ENCODE results near the gene SEC14L2. TPM values are rescaled to one million over a fixed set of nuclear protein-coding genes. Genes with fewer than 3 reads are reported as not detected.

SEC14L2 gene
- total RNA-seq, 1 experiment from 2014 or later, result 33.5 TPM

- no peaks in the 10 kb centered on the region for H4K20me1 ChIP-seq (ENCODE audit: insufficient read depth)
- H3K9me2 ChIP-seq (ENCODE audit: insufficient read depth), result no peaks in the 10 kb centered on the region
- no peaks in the 10 kb centered on the region for H3K27me3 ChIP-seq (ENCODE audit: insufficient read depth, low read length)
- intact Hi-C loops (cut with micrococcal nuclease), result no loop called here
- ATAC-seq (no peak), DNase-seq (ENCODE audit: low read depth, low spot score) (no peak)
- no peaks in the 10 kb centered on the region for H3K9me3 ChIP-seq (ENCODE audit: control insufficient read depth in 1 of 2, insufficient read depth in 1 of 2, low read depth in 1 of 2, low read length in 2 of 2)
- no peak overlapping the region for H3K4me3 ChIP-seq (replicated peaks in 1 of 2; ENCODE audit: low read depth in 1 of 2, low read length in 2 of 2)
- H3K9ac ChIP-seq (ENCODE audit: low read length), result no peak overlapping the region
- H3K36me3 ChIP-seq (ENCODE audit: control insufficient read depth in 1 of 2, insufficient read depth in 2 of 2, low read length in 2 of 2), result no peaks in the 10 kb centered on the region
- BruUV-seq (replicated peaks), result no TSS peak
- ChIA-PET RAD21 (ENCODE audit: low non-redundant PET in 1 of 2, low total read pairs in 2 of 2, uncharacterized antibody in 2 of 2, unreplicated experiment in 2 of 2) (no interaction called here), POLR2A (no interaction called here), CTCF (no interaction called here)
- H3K79me2 ChIP-seq (ENCODE audit: insufficient read depth, low read length), result no peaks in the 10 kb centered on the region
- no peaks in the 10 kb centered on the region for H3K4me1 ChIP-seq (ENCODE audit: control insufficient read depth in 1 of 2, insufficient read depth in 2 of 2, low read length in 2 of 2)
- no peak overlapping the region for H3K4me2 ChIP-seq (ENCODE audit: low read length)
- H2AFZ ChIP-seq (ENCODE audit: low read depth, low read length, poor library complexity, severe bottlenecking), result no peak overlapping the region
- H3K27ac ChIP-seq (ENCODE audit: low read depth, low read length), result no peak overlapping the region
- no peak for TF ChIP-seq RAD21 (IDR thresholded peaks at IDR 0.05; ENCODE audit: low read depth)
- no peak for TF ChIP-seq POLR2A (IDR thresholded peaks at IDR 0.05; ENCODE audit: borderline replicate concordance, extremely low read depth, insufficient read depth, insufficient read length)
- TF ChIP-seq TCF7L2 (IDR thresholded peaks at IDR 0.05; ENCODE audit: borderline replicate concordance, extremely low read depth, insufficient read depth, insufficient read length), result no peak
- TF ChIP-seq CTCF (IDR thresholded peaks at IDR 0.05 in 2 of 3, conservative IDR thresholded peaks at IDR 0.05 in 1 of 3; ENCODE audit: borderline replicate concordance in 1 of 3, insufficient read depth in 1 of 3, low read depth in 2 of 3, low read length in 2 of 3), result no peak
Measured at GRCh38 chr22:30371321-30371720, 25.5 kb upstream of the SEC14L2 start.

- ATAC-seq, result no peak
- no peaks in the 10 kb centered on the region for H3K9me3 ChIP-seq (ENCODE audit: control insufficient read depth in 1 of 2, insufficient read depth in 1 of 2, low read depth in 1 of 2, low read length in 2 of 2)
- H3K27ac ChIP-seq (ENCODE audit: low read depth, low read length), result no peak overlapping the region
- no peak overlapping the region for H2AFZ ChIP-seq (ENCODE audit: low read depth, low read length, poor library complexity, severe bottlenecking)
- no peaks in the 10 kb centered on the region for H3K4me1 ChIP-seq (ENCODE audit: control insufficient read depth in 1 of 2, insufficient read depth in 2 of 2, low read length in 2 of 2)
- no peaks in the 10 kb centered on the region for H3K27me3 ChIP-seq (ENCODE audit: insufficient read depth, low read length)
- no peaks in the 10 kb centered on the region for H3K9me2 ChIP-seq (ENCODE audit: insufficient read depth)
- intact Hi-C loops (cut with micrococcal nuclease), result no loop called here
- no TSS peak for BruUV-seq (replicated peaks)
- H3K9ac ChIP-seq (ENCODE audit: low read length), result no peak overlapping the region
- no peaks in the 10 kb centered on the region for H3K79me2 ChIP-seq (ENCODE audit: insufficient read depth, low read length)
- H4K20me1 ChIP-seq (ENCODE audit: insufficient read depth), result no peaks in the 10 kb centered on the region
- DNase-seq (ENCODE audit: low read depth, low spot score), result no peak
- RAD21 ChIA-PET (ENCODE audit: low non-redundant PET in 1 of 2, low total read pairs in 2 of 2, uncharacterized antibody in 2 of 2, unreplicated experiment in 2 of 2), result no interaction called here
- POLR2A ChIA-PET, result no interaction called here
- no peaks in the 10 kb centered on the region for H3K36me3 ChIP-seq (ENCODE audit: control insufficient read depth in 1 of 2, insufficient read depth in 2 of 2, low read length in 2 of 2)
- H3K4me3 ChIP-seq (replicated peaks in 1 of 2; ENCODE audit: low read depth in 1 of 2, low read length in 2 of 2), result no peak overlapping the region
- H3K4me2 ChIP-seq (ENCODE audit: low read length), result no peak overlapping the region
- CTCF ChIA-PET, result interaction anchor here (0.7 kb wide), 1 partner anchor 15 kb away, joined by 3 read pairs; the partner anchor contains the start of gene RNF215
- no peak for TF ChIP-seq REST (IDR thresholded peaks at IDR 0.05; ENCODE audit: low read depth)
- no peak for TF ChIP-seq ZNF274 (IDR thresholded peaks at IDR 0.05; ENCODE audit: low read depth, low read length)
- TF ChIP-seq CBX3 (IDR thresholded peaks at IDR 0.05; ENCODE audit: low read depth), result no peak
- no peak for TF ChIP-seq MAX (IDR thresholded peaks at IDR 0.05)
- no peak for TF ChIP-seq EGR1 (IDR thresholded peaks at IDR 0.05; ENCODE audit: low read depth)
- TF ChIP-seq YY1 (IDR thresholded peaks at IDR 0.05; ENCODE audit: extremely low read depth, insufficient replicate concordance, low read depth, low read length), result no peak
- no peak for TF ChIP-seq TCF7L2 (IDR thresholded peaks at IDR 0.05; ENCODE audit: borderline replicate concordance, extremely low read depth, insufficient read depth, insufficient read length)
- no peak for TF ChIP-seq SP1 (IDR thresholded peaks at IDR 0.05; ENCODE audit: low read depth)
- TF ChIP-seq CTCF (IDR thresholded peaks at IDR 0.05 in 2 of 3, conservative IDR thresholded peaks at IDR 0.05 in 1 of 3; ENCODE audit: borderline replicate concordance in 1 of 3, insufficient read depth in 1 of 3, low read depth in 2 of 3, low read length in 2 of 3), result no peak
Measured at GRCh38 chr22:30371981-30372380, 24.8 kb upstream of the SEC14L2 start.

Data from HCT116 (cell line).